Brain microvascular endothelial cell (primary cell): ENCODE measurements around the gene PAIP2B.

Experiments
- DNase-seq: peaks from one replicate; pipeline ENCODE4 v3.0.0-alpha.2; 2020
- H3K27ac ChIP-seq: fragments of 250-450 bp; sonication (Bioruptor Pico); 2 replicates; pipeline ENCODE4 v1.5.1; 2020; ENCODE audit warnings: mild to moderate bottlenecking, moderate library complexity
- H3K27me3 ChIP-seq: fragments of 250-450 bp; sonication (Bioruptor Pico); replicated peaks from 2 replicates; pipeline ENCODE4 v1.5.1; 2020; ENCODE audit warnings: mild to moderate bottlenecking
- H3K36me3 ChIP-seq: fragments of 250-450 bp; sonication (Bioruptor Pico); replicated peaks from 2 replicates; pipeline ENCODE4 v1.5.1; 2020; ENCODE audit warnings: mild to moderate bottlenecking
- H3K4me3 ChIP-seq: 2 replicates; pipeline ENCODE4 v1.5.1; 2011; ENCODE audit warnings: low read depth, mild to moderate bottlenecking, control low read depth, low read length, moderate library complexity
- CTCF ChIP-seq: IDR thresholded peaks from 2 replicates; pipeline ENCODE4 v1.5.1; 2011; ENCODE audit warnings: low read depth, mild to moderate bottlenecking, moderate library complexity, low read length, control low read depth, inconsistent platforms; ENCODE audit errors: missing control alignments
- in situ Hi-C: cut with HindIII; loops from 2 replicates; pipeline ENCODE4 v1.10.0; 2017; ENCODE audit warnings: low sequenced_read_pairs, low pct_ligation_motif_present

PAIP2B gene

GRCh38 chr2:71254776-71255175, 27.9 kb upstream of the PAIP2B start:
- DNase-seq: no peak
- no peak for TF ChIP-seq CTCF
- H3K4me3 ChIP-seq: no peak overlapping the region
- H3K36me3 ChIP-seq: no peaks in the 10 kb centered on the region
- H3K27me3 ChIP-seq: peaks cover 2% of the 10 kb centered on the region
- H3K27ac ChIP-seq: no peak overlapping the region
- in situ Hi-C loops: no loop called here

- Histone ChIP-seq H3K4me3 (no peak overlapping the region), H3K27ac (no peak overlapping the region), H3K27me3 (no peaks in the 10 kb centered on the region), H3K36me3 (no peaks in the 10 kb centered on the region)
- DNase-seq: no peak
- in situ Hi-C loops: no loop called here
- TF ChIP-seq CTCF: no peak
Measured at GRCh38 chr2:71254078-71254477, 27.2 kb upstream of the PAIP2B start.

GRCh38 chr2:71253476-71253875, 26.6 kb upstream of the PAIP2B start:
- H3K4me3 ChIP-seq: no peak overlapping the region
- no peaks in the 10 kb centered on the region for H3K36me3 ChIP-seq
- no peaks in the 10 kb centered on the region for H3K27me3 ChIP-seq
- no peak for DNase-seq
- in situ Hi-C loops: no loop called here
- no peak overlapping the region for H3K27ac ChIP-seq
- no peak for TF ChIP-seq CTCF

GRCh38 chr2:71252862-71253261, 26.0 kb upstream of the PAIP2B start:
- in situ Hi-C loops: no loop called here
- no peaks in the 10 kb centered on the region for H3K27me3 ChIP-seq
- no peak for DNase-seq
- TF ChIP-seq CTCF: no peak
- no peaks in the 10 kb centered on the region for H3K36me3 ChIP-seq
- no peak overlapping the region for H3K27ac ChIP-seq
- no peak overlapping the region for H3K4me3 ChIP-seq

- no peak for TF ChIP-seq CTCF
- no peaks in the 10 kb centered on the region for H3K27me3 ChIP-seq
- no peak overlapping the region for H3K4me3 ChIP-seq
- no peak for DNase-seq
- no peak overlapping the region for H3K27ac ChIP-seq
- in situ Hi-C loops: no loop called here
- H3K36me3 ChIP-seq: no peaks in the 10 kb centered on the region
Measured at GRCh38 chr2:71250935-71251334, 24.0 kb upstream of the PAIP2B start.

GRCh38 chr2:71244302-71244660, 17.4 kb upstream of the PAIP2B start:
- Histone ChIP-seq H3K27ac (no peak overlapping the region), H3K4me3 (no peak overlapping the region), H3K36me3 (no peaks in the 10 kb centered on the region), H3K27me3 (peaks cover 2% of the 10 kb centered on the region)
- in situ Hi-C loops: no loop called here
- no peak for TF ChIP-seq CTCF
- DNase-seq: no peak
